WERI-Rb-1 (cell line): ENCODE results near the gene GHDC.

Experiments
- DNase-seq: peaks from one replicate; pipeline ENCODE4 v3.0.0-alpha.2; 2020
- H3K27ac ChIP-seq: fragments of 250-450 bp; sonication (Bioruptor Pico); 2 replicates; pipeline ENCODE4 v1.5.1; 2020; ENCODE audit warnings: mild to moderate bottlenecking, moderate library complexity
- H3K27me3 ChIP-seq: fragments of 250-450 bp; sonication (Bioruptor Pico); 2 replicates; pipeline ENCODE4 v1.5.1; 2021; ENCODE audit warnings: mild to moderate bottlenecking, low read depth, moderate library complexity; ENCODE audit not compliant: insufficient read depth, severe bottlenecking
- H3K36me3 ChIP-seq: fragments of 250-450 bp; sonication (Bioruptor Pico); 2 replicates; pipeline ENCODE4 v1.5.1; 2020; ENCODE audit warnings: mild to moderate bottlenecking, moderate library complexity
- H3K4me3 ChIP-seq: 2 replicates; pipeline ENCODE4 v1.5.1; 2011; ENCODE audit warnings: low read depth, mild to moderate bottlenecking, control low read depth, low read length
- H3K9me3 ChIP-seq: fragments of 250-450 bp; sonication (Bioruptor Pico); 2 replicates; pipeline ENCODE4 v1.5.1; 2021; ENCODE audit warnings: mild to moderate bottlenecking, moderate library complexity; ENCODE audit not compliant: severe bottlenecking
- CTCF ChIP-seq: IDR thresholded peaks from 2 replicates; pipeline ENCODE4 v1.5.1; 2011; ENCODE audit warnings: low read depth, mild to moderate bottlenecking, control low read depth, inconsistent platforms, low read length

GHDC gene

GRCh38 chr17:42185621-42185930 lies 8.7 kb downstream of the GHDC start:
- no peak overlapping the region for H3K4me3 ChIP-seq
- H3K27ac ChIP-seq = no peak overlapping the region
- no peak for TF ChIP-seq CTCF
- H3K27me3 ChIP-seq = no peaks in the 10 kb centered on the region
- DNase-seq = no peak
- H3K9me3 ChIP-seq = no peaks in the 10 kb centered on the region
- H3K36me3 ChIP-seq = no peaks in the 10 kb centered on the region

GRCh38 chr17:42184713-42185620 lies 9.3 kb downstream of the GHDC start, which contains the start of gene HCRT:
TSS of gene HCRT (minus strand) at chr17:42185452. CDS start at chr17:42185365, 87 bp downstream.
- H3K9me3 ChIP-seq = no peaks in the 10 kb centered on the region
- no peaks in the 10 kb centered on the region for H3K36me3 ChIP-seq
- no peak within 1 kb of the TSS for H3K27ac ChIP-seq
- no peaks in the 10 kb centered on the region for H3K27me3 ChIP-seq
- no peak for TF ChIP-seq CTCF
- DNase-seq = no peak
- H3K4me3 ChIP-seq = no peak within 1 kb of the TSS

- peak overlapping the region; percentile 73 for H3K4me3 ChIP-seq
- no peaks in the 10 kb centered on the region for H3K27me3 ChIP-seq
Measured at GRCh38 chr17:42183741-42184711, 10.3 kb downstream of the GHDC start.

GRCh38 chr17:42182927-42183734 lies 11.2 kb downstream of the GHDC start:
- H3K9me3 ChIP-seq = no peaks in the 10 kb centered on the region
- no peaks in the 10 kb centered on the region for H3K27me3 ChIP-seq
- H3K4me3 ChIP-seq = peak overlapping the region; percentile 73
- no peak overlapping the region for H3K27ac ChIP-seq
- no peaks in the 10 kb centered on the region for H3K36me3 ChIP-seq
- DNase-seq = no peak
- TF ChIP-seq CTCF = no peak

More at GRCh38 chr17:42183741-42184711, 10.3 kb downstream of the GHDC start:
- H3K36me3 ChIP-seq = no peaks in the 10 kb centered on the region
- peak overlapping the region; percentile 23 for H3K27ac ChIP-seq
- TF ChIP-seq CTCF = peak; percentile 97
- H3K9me3 ChIP-seq = no peaks in the 10 kb centered on the region
- DNase-seq = peak; percentile 83

- Histone ChIP-seq H3K27me3 (no peaks in the 10 kb centered on the region), H3K27ac (no peak overlapping the region), H3K4me3 (no peak overlapping the region), H3K9me3 (no peaks in the 10 kb centered on the region), H3K36me3 (no peaks in the 10 kb centered on the region)
- no peak for DNase-seq
- TF ChIP-seq CTCF = no peak
Measured at GRCh38 chr17:42181851-42182207, 12.5 kb downstream of the GHDC start.
